Uterus (tissue), 2 donors: Measurements from ENCODE around the gene NSD1.

Source experiments
- CTCF ChIP-seq, 4 experiments: fragments of 200-600 bp in 2 of 4; fragments of 450-650 bp in 2 of 4; sonication (generic) in 2 of 4; IDR thresholded peaks; one replicate each; pipeline ENCODE4 v1.5.1; 2016 to 2019; ENCODE audit warnings: antibody characterized with exemption in 4 of 4, mild to moderate bottlenecking in 2 of 4, moderate library complexity in 1 of 4
- POLR2A ChIP-seq, 2 donors: fragments of 450-650 bp; IDR thresholded peaks; one replicate each; pipeline ENCODE4 v1.6.1; 2016; ENCODE audit warnings: antibody characterized with exemption in 2 of 2, mild to moderate bottlenecking in 1 of 2, moderate library complexity in 1 of 2

GRCh38 chr5:177308740-177309139 is 175.2 kb downstream of the NSD1 start:
- no peak for TF ChIP-seq POLR2A (IDR thresholded peaks at IDR 0.05)
- no peak for TF ChIP-seq CTCF (IDR thresholded peaks at IDR 0.05)
